ENCODE results near the gene IFNGR1.

IFNGR1 gene

GRCh38 chr6:137177611-137178010 lies 41.6 kb downstream of the IFNGR1 start:
- TF ChIP-seq, protein P1, sequence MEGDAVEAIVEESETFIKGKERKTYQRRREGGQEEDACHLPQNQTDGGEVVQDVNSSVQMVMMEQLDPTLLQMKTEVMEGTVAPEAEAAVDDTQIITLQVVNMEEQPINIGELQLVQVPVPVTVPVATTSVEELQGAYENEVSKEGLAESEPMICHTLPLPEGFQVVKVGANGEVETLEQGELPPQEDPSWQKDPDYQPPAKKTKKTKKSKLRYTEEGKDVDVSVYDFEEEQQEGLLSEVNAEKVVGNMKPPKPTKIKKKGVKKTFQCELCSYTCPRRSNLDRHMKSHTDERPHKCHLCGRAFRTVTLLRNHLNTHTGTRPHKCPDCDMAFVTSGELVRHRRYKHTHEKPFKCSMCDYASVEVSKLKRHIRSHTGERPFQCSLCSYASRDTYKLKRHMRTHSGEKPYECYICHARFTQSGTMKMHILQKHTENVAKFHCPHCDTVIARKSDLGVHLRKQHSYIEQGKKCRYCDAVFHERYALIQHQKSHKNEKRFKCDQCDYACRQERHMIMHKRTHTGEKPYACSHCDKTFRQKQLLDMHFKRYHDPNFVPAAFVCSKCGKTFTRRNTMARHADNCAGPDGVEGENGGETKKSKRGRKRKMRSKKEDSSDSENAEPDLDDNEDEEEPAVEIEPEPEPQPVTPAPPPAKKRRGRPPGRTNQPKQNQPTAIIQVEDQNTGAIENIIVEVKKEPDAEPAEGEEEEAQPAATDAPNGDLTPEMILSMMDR (IDR thresholded peaks at IDR 0.05; ENCODE audit: borderline replicate concordance, extremely low read depth, low read length, poor library complexity, severe bottlenecking): no peak
- no peak for TF ChIP-seq EZH2 (IDR thresholded peaks at IDR 0.05; ENCODE audit: borderline replicate concordance, low read depth, low read length, severe bottlenecking)
- Histone ChIP-seq H3K4me2 (ENCODE audit: insufficient read depth, low read length) (no peak overlapping the region), H3K36me3 (ENCODE audit: insufficient read depth, low read length) (no peaks in the 10 kb centered on the region), H3K9ac (ENCODE audit: low read depth, low read length) (no peak overlapping the region), H2AFZ (ENCODE audit: low read depth, low read length) (no peak overlapping the region), H3K4me1 (ENCODE audit: insufficient read depth, low read length) (no peaks in the 10 kb centered on the region), H3K79me2 (ENCODE audit: insufficient read depth, low read length) (no peaks in the 10 kb centered on the region), H3K4me3 (ENCODE audit: low read depth in 1 of 2, low read length in 2 of 2) (no peak overlapping the region), H3K27ac (ENCODE audit: low read length) (no peak overlapping the region), H3K9me3 (ENCODE audit: insufficient read depth, low read length, severe bottlenecking) (peaks cover 30% of the 10 kb centered on the region), H3K27me3 (ENCODE audit: insufficient read depth, low read length, poor library complexity) (no peaks in the 10 kb centered on the region), H4K20me1 (ENCODE audit: insufficient read depth, low read length) (no peaks in the 10 kb centered on the region)
- DNase-seq (no peak), ATAC-seq (ENCODE audit: insufficient read depth, low read depth) (no peak)

- no peaks in the 10 kb centered on the region for H3K79me2 ChIP-seq (ENCODE audit: insufficient read depth, low read length)
- H3K36me3 ChIP-seq (ENCODE audit: insufficient read depth, low read length): no peaks in the 10 kb centered on the region
- no peak overlapping the region for H3K27ac ChIP-seq (ENCODE audit: low read length)
- H3K4me3 ChIP-seq (ENCODE audit: low read depth in 1 of 2, low read length in 2 of 2): no peak overlapping the region
- H4K20me1 ChIP-seq (ENCODE audit: insufficient read depth, low read length): no peaks in the 10 kb centered on the region
- no peaks in the 10 kb centered on the region for H3K27me3 ChIP-seq (ENCODE audit: insufficient read depth, low read length, poor library complexity)
- no peak overlapping the region for H2AFZ ChIP-seq (ENCODE audit: low read depth, low read length)
- no peak overlapping the region for H3K9ac ChIP-seq (ENCODE audit: low read depth, low read length)
- no peaks in the 10 kb centered on the region for H3K4me1 ChIP-seq (ENCODE audit: insufficient read depth, low read length)
- no peak overlapping the region for H3K4me2 ChIP-seq (ENCODE audit: insufficient read depth, low read length)
- ATAC-seq (ENCODE audit: insufficient read depth, low read depth): no peak
- DNase-seq: no peak
- peaks cover 21% of the 10 kb centered on the region for H3K9me3 ChIP-seq (ENCODE audit: insufficient read depth, low read length, severe bottlenecking)
- no peak for TF ChIP-seq EZH2 (IDR thresholded peaks at IDR 0.05; ENCODE audit: borderline replicate concordance, low read depth, low read length, severe bottlenecking)
- TF ChIP-seq, protein P1 (IDR thresholded peaks at IDR 0.05; ENCODE audit: borderline replicate concordance, extremely low read depth, low read length, poor library complexity, severe bottlenecking): no peak
These were observed 42.5 kb downstream of the IFNGR1 start for GRCh38 chr6:137176729-137177128.

GRCh38 chr6:137175868-137176245 lies 43.3 kb downstream of the IFNGR1 start:
- H3K36me3 ChIP-seq (ENCODE audit: insufficient read depth, low read length): no peaks in the 10 kb centered on the region
- no peak overlapping the region for H3K27ac ChIP-seq (ENCODE audit: low read length)
- H3K79me2 ChIP-seq (ENCODE audit: insufficient read depth, low read length): no peaks in the 10 kb centered on the region
- no peaks in the 10 kb centered on the region for H3K4me1 ChIP-seq (ENCODE audit: insufficient read depth, low read length)
- TF ChIP-seq, protein P1 (IDR thresholded peaks at IDR 0.05; ENCODE audit: borderline replicate concordance, extremely low read depth, low read length, poor library complexity, severe bottlenecking): no peak
- TF ChIP-seq EZH2 (IDR thresholded peaks at IDR 0.05; ENCODE audit: borderline replicate concordance, low read depth, low read length, severe bottlenecking): no peak
- peaks cover 16% of the 10 kb centered on the region for H3K9me3 ChIP-seq (ENCODE audit: insufficient read depth, low read length, severe bottlenecking)
- ATAC-seq (ENCODE audit: insufficient read depth, low read depth) (no peak), DNase-seq (no peak)
- H3K9ac ChIP-seq (ENCODE audit: low read depth, low read length): no peak overlapping the region
- no peaks in the 10 kb centered on the region for H3K27me3 ChIP-seq (ENCODE audit: insufficient read depth, low read length, poor library complexity)
- no peak overlapping the region for H2AFZ ChIP-seq (ENCODE audit: low read depth, low read length)
- H4K20me1 ChIP-seq (ENCODE audit: insufficient read depth, low read length): no peaks in the 10 kb centered on the region
- no peak overlapping the region for H3K4me3 ChIP-seq (ENCODE audit: low read depth in 1 of 2, low read length in 2 of 2)
- H3K4me2 ChIP-seq (ENCODE audit: insufficient read depth, low read length): no peak overlapping the region

All from DND-41 (cell line).